Measurements from ENCODE around the gene SLC35G3.
A peak's percentile ranks its signal among the peaks of the same experiment; 100 is the strongest.
"Not testable (repeated sequence)": the region's sequence is repeated elsewhere in the genome, so short reads cannot be mapped to it uniquely, and the experiment has no call there.

SLC35G3 gene

GRCh38 chr17:35194001-35194400 is at the start of gene SLC35G3:
TSS of gene SLC35G3 (minus strand) at chr17:35194393. CDS start at chr17:35194307, 86 bp downstream.
- not testable (repeated sequence) for DNase-seq (ENCODE audit: low read depth in 3 of 3, low spot score in 1 of 3)

- peak in 1 of 3 donors; percentile 19 for DNase-seq (ENCODE audit: low read depth in 3 of 3, low spot score in 1 of 3)
Observed at GRCh38 chr17:35243561-35244340, 49.6 kb upstream of the SLC35G3 start.

- peak; percentile 85 to 89 (median 88) for DNase-seq (ENCODE audit: low read depth in 3 of 3, low spot score in 1 of 3)
Observed at GRCh38 chr17:35242805-35243560, 48.8 kb upstream of the SLC35G3 start, which contains the start of gene SLFN5. TSS of gene SLFN5 (plus strand) at chr17:35243072. CDS start at chr17:35258691, 15,619 bp downstream.

- peak; percentile 55 to 70 (median 70) for DNase-seq (ENCODE audit: low read depth in 3 of 3, low spot score in 1 of 3)
Observed at GRCh38 chr17:35242158-35242804, 48.1 kb upstream of the SLC35G3 start.

- DNase-seq (ENCODE audit: low read depth in 3 of 3, low spot score in 1 of 3), result peak in 1 of 3 donors; percentile 24
Observed at GRCh38 chr17:35241520-35241919, 47.3 kb upstream of the SLC35G3 start.

- no peak for DNase-seq (ENCODE audit: low read depth in 3 of 3, low spot score in 1 of 3)
Observed at GRCh38 chr17:35240861-35241260, 46.7 kb upstream of the SLC35G3 start.

GRCh38 chr17:35239823-35240222 is 45.6 kb upstream of the SLC35G3 start:
- no peak for DNase-seq (ENCODE audit: low read depth in 3 of 3, low spot score in 1 of 3)

- DNase-seq (ENCODE audit: low read depth in 3 of 3, low spot score in 1 of 3), result no peak
Observed at GRCh38 chr17:35238821-35239220, 44.6 kb upstream of the SLC35G3 start.

- no peak for DNase-seq (ENCODE audit: low read depth in 3 of 3, low spot score in 1 of 3)
Observed at GRCh38 chr17:35236821-35237220, 42.6 kb upstream of the SLC35G3 start.

- no peak for DNase-seq (ENCODE audit: low read depth in 3 of 3, low spot score in 1 of 3)
Observed at GRCh38 chr17:35235917-35236316, 41.7 kb upstream of the SLC35G3 start.

GRCh38 chr17:35235289-35235688 is 41.1 kb upstream of the SLC35G3 start:
- DNase-seq (ENCODE audit: low read depth in 3 of 3, low spot score in 1 of 3), result no peak

GRCh38 chr17:35234315-35234714 is 40.1 kb upstream of the SLC35G3 start:
- DNase-seq (ENCODE audit: low read depth in 3 of 3, low spot score in 1 of 3), result not testable (repeated sequence)

GRCh38 chr17:35229638-35230037 is 35.4 kb upstream of the SLC35G3 start:
- no peak for DNase-seq (ENCODE audit: low read depth in 3 of 3, low spot score in 1 of 3)

- DNase-seq (ENCODE audit: low read depth in 3 of 3, low spot score in 1 of 3), result no peak
Observed at GRCh38 chr17:35227546-35227945, 33.4 kb upstream of the SLC35G3 start.

GRCh38 chr17:35224436-35224835 is 30.2 kb upstream of the SLC35G3 start:
- DNase-seq (ENCODE audit: low read depth in 3 of 3, low spot score in 1 of 3), result no peak

GRCh38 chr17:35222452-35222851 is 28.3 kb upstream of the SLC35G3 start:
- no peak for DNase-seq (ENCODE audit: low read depth in 3 of 3, low spot score in 1 of 3)

GRCh38 chr17:35218915-35219314 is 24.7 kb upstream of the SLC35G3 start:
- no peak for DNase-seq (ENCODE audit: low read depth in 3 of 3, low spot score in 1 of 3)

GRCh38 chr17:35217107-35217506 is 22.9 kb upstream of the SLC35G3 start:
- DNase-seq (ENCODE audit: low read depth in 3 of 3, low spot score in 1 of 3), result no peak

GRCh38 chr17:35214631-35215273 is 20.6 kb upstream of the SLC35G3 start:
- no peak for DNase-seq (ENCODE audit: low read depth in 3 of 3, low spot score in 1 of 3)

GRCh38 chr17:35214192-35214591 is 20.0 kb upstream of the SLC35G3 start:
- DNase-seq (ENCODE audit: low read depth in 3 of 3, low spot score in 1 of 3), result peak in 2 of 3 donors; percentile 3 to 12

GRCh38 chr17:35213412-35213940 is 19.3 kb upstream of the SLC35G3 start:
- DNase-seq (ENCODE audit: low read depth in 3 of 3, low spot score in 1 of 3), result no peak

Measured in stimulated activated CD4-positive, alpha-beta T cell treated with anti-CD3 and anti-CD28 coated beads, TNF-alpha, amount 100 ng/mL, for 1 hour (primary cell).